ENCODE results near the gene MRPS35. TPM values are rescaled to one million over a fixed set of nuclear protein-coding genes. Genes with fewer than 3 reads are reported as not detected.

MRPS35 gene
- total RNA-seq, 2 experiments from 2014 or later: 33.9 to 45.5 TPM

DNA sequence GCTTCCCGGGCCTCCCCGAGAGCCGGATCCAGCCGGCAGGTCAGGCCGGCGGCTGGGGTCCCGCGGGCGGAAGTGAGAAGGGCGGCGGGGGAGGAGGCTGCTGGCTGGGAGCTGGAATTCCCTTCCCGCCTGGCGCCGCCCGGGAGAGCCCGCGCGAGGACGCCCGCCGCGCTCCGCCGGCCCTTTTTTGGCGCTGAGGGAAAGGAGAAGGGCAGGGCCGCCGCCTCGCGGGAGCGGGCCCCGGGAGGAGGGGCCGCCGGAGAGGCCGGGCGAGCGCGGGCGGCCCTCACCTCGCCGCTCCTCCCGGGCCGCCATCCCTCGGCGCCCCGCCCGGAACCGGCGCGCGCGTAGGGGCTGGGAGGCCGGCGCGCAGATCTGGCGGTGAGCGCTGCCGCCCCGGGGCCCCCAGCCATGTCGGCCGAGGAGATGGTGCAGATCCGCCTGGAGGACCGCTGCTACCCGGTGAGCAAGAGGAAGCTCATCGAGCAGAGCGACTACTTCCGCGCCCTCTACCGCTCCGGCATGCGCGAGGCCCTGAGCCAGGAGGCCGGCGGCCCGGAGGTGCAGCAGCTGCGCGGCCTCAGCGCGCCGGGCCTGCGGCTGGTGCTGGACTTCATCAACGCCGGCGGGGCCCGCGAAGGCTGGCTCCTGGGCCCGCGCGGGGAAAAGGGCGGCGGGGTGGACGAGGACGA is 69.4 kb downstream of the MRPS35 start, which contains the start of the genes KLHL42 and MANSC4:
KLHL42 (plus strand) TSS at position 314 of the 692 bp plus-strand sequence; CDS start at position 412, 98 bp downstream.
MANSC4 (minus strand) TSS at position 317 of the 692 bp plus-strand sequence. CDS start 8,960 bp downstream, outside the sequence.
- intact Hi-C loops (cut with micrococcal nuclease; ENCODE audit: unreplicated experiment): loop anchor here (2.0 kb wide), 1 partner anchor 69 kb away; the partner anchor contains the start of gene MRPS35
- peaks cover 24% of the 10 kb centered on the region for H3K4me1 ChIP-seq (ENCODE audit: insufficient read depth, low read length, poor library complexity, severe bottlenecking)
- H2AFZ ChIP-seq (ENCODE audit: low read length): peak within 1 kb of the TSS; percentile 96
- TF ChIP-seq EZH2phosphoT487 (IDR thresholded peaks at IDR 0.05; ENCODE audit: borderline replicate concordance, low read depth, low read length): no peak
- no peak for TF ChIP-seq CTCF (conservative IDR thresholded peaks at IDR 0.05; ENCODE audit: low read length)
- peak within 1 kb of the TSS; percentile 77 for H3K4me3 ChIP-seq (ENCODE audit: low read depth, low read length, poor library complexity, severe bottlenecking)
- H3K79me2 ChIP-seq (ENCODE audit: insufficient read depth, low read depth, low read length): peaks cover 25% of the 10 kb centered on the region; the same call in 1 of the 2 replicates
- H3K4me2 ChIP-seq (ENCODE audit: low read length): peak within 1 kb of the TSS; percentile 83
- peak; percentile 85 for DNase-seq (ENCODE audit: low spot score)
- H3K9me3 ChIP-seq (ENCODE audit: low read length): no peaks in the 10 kb centered on the region
- H3K9me2 ChIP-seq (ENCODE audit: insufficient read depth, low read length): no peaks in the 10 kb centered on the region
- POLR2A ChIA-PET: interaction anchor here (0.6 to 2.1 kb wide), 9 partner anchors 9 to 82 kb away, joined by 3 to 9 read pairs (median 3); no protein-coding TSS in a partner anchor
- CTCF ChIA-PET (ENCODE audit: unreplicated experiment): interaction anchor here (0.6 kb wide), 2 partner anchors 14 to 1270 kb away, joined by 3 read pairs; no protein-coding TSS in a partner anchor
- BruUV-seq (replicated peaks): no TSS peak
- H3K36me3 ChIP-seq (ENCODE audit: insufficient read depth, low read length): peaks cover 10% of the 10 kb centered on the region; the same call in 1 of the 2 replicates
- H3K27ac ChIP-seq (ENCODE audit: low read depth, low read length, poor library complexity, severe bottlenecking): peak within 1 kb of the TSS; percentile 58
- H4K20me1 ChIP-seq (ENCODE audit: insufficient read depth, low read length): no peaks in the 10 kb centered on the region

- Histone ChIP-seq H4K20me1 (ENCODE audit: insufficient read depth, low read length) (no peaks in the 10 kb centered on the region), H3K9me2 (ENCODE audit: insufficient read depth, low read length) (no peaks in the 10 kb centered on the region), H3K4me2 (ENCODE audit: low read length) (peak overlapping the region; percentile 83), H3K27ac (ENCODE audit: low read depth, low read length, poor library complexity, severe bottlenecking) (peak overlapping the region; percentile 58), H3K4me3 (ENCODE audit: low read depth, low read length, poor library complexity, severe bottlenecking) (peak overlapping the region; percentile 77), H3K79me2 (ENCODE audit: insufficient read depth, low read depth, low read length) (peaks cover 29% of the 10 kb centered on the region; the same call in 1 of the 2 replicates), H3K36me3 (ENCODE audit: insufficient read depth, low read length) (peaks cover 10% of the 10 kb centered on the region; the same call in 1 of the 2 replicates), H2AFZ (ENCODE audit: low read length) (peak overlapping the region; percentile 96; the same call in 1 of the 2 replicates), H3K9me3 (ENCODE audit: low read length) (no peaks in the 10 kb centered on the region), H3K4me1 (ENCODE audit: insufficient read depth, low read length, poor library complexity, severe bottlenecking) (peaks cover 24% of the 10 kb centered on the region)
- no TSS peak for BruUV-seq (replicated peaks)
- DNase-seq (ENCODE audit: low spot score): peak; percentile 71
- intact Hi-C loops (cut with micrococcal nuclease; ENCODE audit: unreplicated experiment): loop anchor here (2.0 kb wide), 1 partner anchor 70 kb away; the partner anchor contains the start of gene MRPS35
- ChIA-PET CTCF (ENCODE audit: unreplicated experiment) (interaction anchor here (0.6 kb wide), 1 partner anchor 13 kb away, joined by 3 read pairs; no protein-coding TSS in a partner anchor), POLR2A (interaction anchor here (0.6 to 1.5 kb wide), 6 partner anchors 8 to 82 kb away, joined by 3 to 6 read pairs (median 3); no protein-coding TSS in a partner anchor)
- TF ChIP-seq EZH2phosphoT487 (IDR thresholded peaks at IDR 0.05; ENCODE audit: borderline replicate concordance, low read depth, low read length): no peak
- TF ChIP-seq CTCF (conservative IDR thresholded peaks at IDR 0.05; ENCODE audit: low read length): no peak
These were observed 70.2 kb downstream of the MRPS35 start for GRCh38 chr12:27780612-27781408.

Measured in OCI-LY7 (cell line).